ENCODE measurements around the gene ETV7.

ETV7 gene

DNA sequence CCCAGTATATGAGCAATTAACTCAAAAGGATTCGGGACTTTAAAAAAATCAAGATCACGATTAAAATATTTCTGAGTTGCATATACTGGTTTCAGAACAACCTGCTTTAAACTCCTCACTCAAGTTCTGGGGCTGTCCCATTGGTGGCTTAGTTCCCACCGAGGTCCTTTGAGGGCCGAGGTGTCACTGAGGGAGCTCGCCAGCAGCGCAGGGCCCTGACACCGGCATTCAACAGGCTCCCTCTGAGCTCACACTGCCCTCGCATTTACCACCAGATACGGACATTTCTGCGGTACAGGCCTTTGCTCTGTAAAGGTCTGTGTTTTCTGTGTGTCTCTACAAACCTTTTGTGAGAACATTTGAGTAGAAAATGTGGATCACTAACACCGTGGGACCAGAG, 26.4 kb downstream of the ETV7 start:
- DNase-seq: no peak
- in situ Hi-C loops (cut with HindIII; ENCODE audit: low pct_ligation_motif_present, low sequenced_read_pairs): no loop called here
- TF ChIP-seq, protein P1, sequence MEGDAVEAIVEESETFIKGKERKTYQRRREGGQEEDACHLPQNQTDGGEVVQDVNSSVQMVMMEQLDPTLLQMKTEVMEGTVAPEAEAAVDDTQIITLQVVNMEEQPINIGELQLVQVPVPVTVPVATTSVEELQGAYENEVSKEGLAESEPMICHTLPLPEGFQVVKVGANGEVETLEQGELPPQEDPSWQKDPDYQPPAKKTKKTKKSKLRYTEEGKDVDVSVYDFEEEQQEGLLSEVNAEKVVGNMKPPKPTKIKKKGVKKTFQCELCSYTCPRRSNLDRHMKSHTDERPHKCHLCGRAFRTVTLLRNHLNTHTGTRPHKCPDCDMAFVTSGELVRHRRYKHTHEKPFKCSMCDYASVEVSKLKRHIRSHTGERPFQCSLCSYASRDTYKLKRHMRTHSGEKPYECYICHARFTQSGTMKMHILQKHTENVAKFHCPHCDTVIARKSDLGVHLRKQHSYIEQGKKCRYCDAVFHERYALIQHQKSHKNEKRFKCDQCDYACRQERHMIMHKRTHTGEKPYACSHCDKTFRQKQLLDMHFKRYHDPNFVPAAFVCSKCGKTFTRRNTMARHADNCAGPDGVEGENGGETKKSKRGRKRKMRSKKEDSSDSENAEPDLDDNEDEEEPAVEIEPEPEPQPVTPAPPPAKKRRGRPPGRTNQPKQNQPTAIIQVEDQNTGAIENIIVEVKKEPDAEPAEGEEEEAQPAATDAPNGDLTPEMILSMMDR (IDR thresholded peaks at IDR 0.05; ENCODE audit: low read depth, low read length, missing control alignments): no peak
- Histone ChIP-seq H3K4me3 (ENCODE audit: low read depth, low read length) (no peak overlapping the region), H3K27ac (no peak overlapping the region), H3K27me3 (replicated peaks) (no peaks in the 10 kb centered on the region), H3K36me3 (replicated peaks) (no peaks in the 10 kb centered on the region)

GRCh38 chr6:36360241-36361054, 27.0 kb downstream of the ETV7 start:
- Histone ChIP-seq H3K36me3 (replicated peaks) (no peaks in the 10 kb centered on the region), H3K27me3 (replicated peaks) (no peaks in the 10 kb centered on the region), H3K4me3 (ENCODE audit: low read depth, low read length) (no peak overlapping the region), H3K27ac (no peak overlapping the region)
- DNase-seq: peak; percentile 79
- TF ChIP-seq, protein P1 (IDR thresholded peaks at IDR 0.05; ENCODE audit: low read depth, low read length, missing control alignments): peak; percentile 84
- in situ Hi-C loops (cut with HindIII; ENCODE audit: low pct_ligation_motif_present, low sequenced_read_pairs): no loop called here

- DNase-seq: peak; percentile 67
- Histone ChIP-seq H3K27me3 (replicated peaks) (no peaks in the 10 kb centered on the region), H3K27ac (peak overlapping the region; percentile 44), H3K4me3 (ENCODE audit: low read depth, low read length) (no peak overlapping the region), H3K36me3 (replicated peaks) (no peaks in the 10 kb centered on the region)
- in situ Hi-C loops (cut with HindIII; ENCODE audit: low pct_ligation_motif_present, low sequenced_read_pairs): no loop called here
- TF ChIP-seq, protein P1 (IDR thresholded peaks at IDR 0.05; ENCODE audit: low read depth, low read length, missing control alignments): no peak
Measured at GRCh38 chr6:36358226-36358915, 29.1 kb downstream of the ETV7 start.

DNA sequence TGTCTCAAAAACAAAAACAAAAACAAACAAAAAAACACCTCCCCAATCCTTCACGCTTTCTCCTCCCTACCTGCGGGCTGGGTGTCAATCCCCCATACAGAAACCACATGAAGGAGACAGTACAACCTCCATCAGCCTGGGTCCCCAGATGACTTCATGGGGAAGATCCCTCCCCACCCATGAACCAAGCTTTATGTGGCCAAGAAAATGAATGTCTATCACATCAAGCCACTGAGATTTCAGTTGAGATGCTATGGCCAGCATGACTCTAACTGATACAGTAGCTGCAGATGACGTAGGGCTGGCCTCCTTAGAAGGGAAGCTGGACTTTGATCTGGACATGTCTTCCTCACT, 29.6 kb downstream of the ETV7 start:
- in situ Hi-C loops (cut with HindIII; ENCODE audit: low pct_ligation_motif_present, low sequenced_read_pairs): no loop called here
- TF ChIP-seq, protein P1 (IDR thresholded peaks at IDR 0.05; ENCODE audit: low read depth, low read length, missing control alignments): no peak
- Histone ChIP-seq H3K27ac (no peak overlapping the region), H3K4me3 (ENCODE audit: low read depth, low read length) (no peak overlapping the region), H3K27me3 (replicated peaks) (no peaks in the 10 kb centered on the region), H3K36me3 (replicated peaks) (no peaks in the 10 kb centered on the region)
- no peak for DNase-seq

- Histone ChIP-seq H3K4me3 (ENCODE audit: low read depth, low read length) (no peak overlapping the region), H3K27me3 (replicated peaks) (no peaks in the 10 kb centered on the region), H3K27ac (no peak overlapping the region), H3K36me3 (replicated peaks) (no peaks in the 10 kb centered on the region)
- DNase-seq: no peak
- TF ChIP-seq, protein P1 (IDR thresholded peaks at IDR 0.05; ENCODE audit: low read depth, low read length, missing control alignments): no peak
- in situ Hi-C loops (cut with HindIII; ENCODE audit: low pct_ligation_motif_present, low sequenced_read_pairs): no loop called here
Measured at GRCh38 chr6:36355819-36356218, 31.6 kb downstream of the ETV7 start.

Data from brain microvascular endothelial cell (primary cell).